ENCODE data around the gene INKA1.
"Not testable (repeated sequence)": the region's sequence is repeated elsewhere in the genome, so short reads cannot be mapped to it uniquely, and the experiment has no call there.

The INKA1 gene

DNA sequence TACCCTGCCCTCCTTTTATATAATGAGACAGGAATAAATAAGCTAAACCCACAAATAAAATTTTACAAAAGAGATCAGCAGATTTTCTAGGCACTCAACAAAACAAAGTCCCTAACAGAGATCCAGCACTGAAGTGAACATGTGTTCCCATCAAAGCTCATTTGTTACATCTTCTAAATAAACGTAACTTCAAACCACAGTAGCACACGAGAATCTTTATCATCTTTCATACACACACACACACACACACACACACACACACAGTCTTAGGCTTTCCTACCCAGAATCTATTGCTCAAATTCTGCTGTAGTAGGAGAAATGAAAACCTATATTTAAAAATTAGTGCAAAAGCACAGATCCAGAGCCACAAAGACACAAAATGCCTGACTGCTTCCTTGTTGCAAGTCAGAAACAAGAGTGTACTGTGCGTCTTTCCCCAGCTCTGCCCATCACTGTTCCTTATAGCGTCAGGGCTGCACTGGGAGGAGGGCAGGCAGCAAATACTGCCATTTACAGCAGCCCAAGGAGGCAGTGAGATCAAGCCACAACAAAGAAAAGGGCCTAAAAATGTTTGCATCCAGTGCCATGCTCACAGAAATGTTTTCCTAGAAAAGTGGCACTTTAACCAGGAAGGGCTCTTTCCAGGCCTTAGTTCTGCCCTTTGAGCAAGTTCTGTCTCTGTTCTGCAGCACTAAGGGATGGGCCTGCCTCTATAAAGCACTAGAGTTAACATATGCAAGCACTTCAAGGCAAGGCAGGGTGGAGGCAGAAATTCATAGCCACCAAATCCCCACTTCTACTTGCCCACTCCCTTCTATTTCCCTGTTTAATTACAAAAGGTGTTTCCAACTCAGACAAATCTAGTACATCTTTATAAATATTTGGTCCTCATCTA lies 22.7 kb upstream of the INKA1 start:
- no peak for DNase-seq (ENCODE audit: low spot score)
- TF ChIP-seq, protein P1, sequence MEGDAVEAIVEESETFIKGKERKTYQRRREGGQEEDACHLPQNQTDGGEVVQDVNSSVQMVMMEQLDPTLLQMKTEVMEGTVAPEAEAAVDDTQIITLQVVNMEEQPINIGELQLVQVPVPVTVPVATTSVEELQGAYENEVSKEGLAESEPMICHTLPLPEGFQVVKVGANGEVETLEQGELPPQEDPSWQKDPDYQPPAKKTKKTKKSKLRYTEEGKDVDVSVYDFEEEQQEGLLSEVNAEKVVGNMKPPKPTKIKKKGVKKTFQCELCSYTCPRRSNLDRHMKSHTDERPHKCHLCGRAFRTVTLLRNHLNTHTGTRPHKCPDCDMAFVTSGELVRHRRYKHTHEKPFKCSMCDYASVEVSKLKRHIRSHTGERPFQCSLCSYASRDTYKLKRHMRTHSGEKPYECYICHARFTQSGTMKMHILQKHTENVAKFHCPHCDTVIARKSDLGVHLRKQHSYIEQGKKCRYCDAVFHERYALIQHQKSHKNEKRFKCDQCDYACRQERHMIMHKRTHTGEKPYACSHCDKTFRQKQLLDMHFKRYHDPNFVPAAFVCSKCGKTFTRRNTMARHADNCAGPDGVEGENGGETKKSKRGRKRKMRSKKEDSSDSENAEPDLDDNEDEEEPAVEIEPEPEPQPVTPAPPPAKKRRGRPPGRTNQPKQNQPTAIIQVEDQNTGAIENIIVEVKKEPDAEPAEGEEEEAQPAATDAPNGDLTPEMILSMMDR (IDR thresholded peaks at IDR 0.05; ENCODE audit: extremely low read depth, missing control alignments), result no peak

- not testable (repeated sequence) for DNase-seq (ENCODE audit: low spot score)
These were observed 22.1 kb upstream of the INKA1 start for GRCh38 chr3:49780975-49781365.

GRCh38 chr3:49781415-49782199 lies 21.5 kb upstream of the INKA1 start:
- TF ChIP-seq, protein P1 (IDR thresholded peaks at IDR 0.05; ENCODE audit: extremely low read depth, missing control alignments), result no peak
- DNase-seq (ENCODE audit: low spot score), result no peak

- not testable (repeated sequence) for DNase-seq (ENCODE audit: low spot score)
These were observed 20.8 kb upstream of the INKA1 start for GRCh38 chr3:49782277-49782676.

DNA sequence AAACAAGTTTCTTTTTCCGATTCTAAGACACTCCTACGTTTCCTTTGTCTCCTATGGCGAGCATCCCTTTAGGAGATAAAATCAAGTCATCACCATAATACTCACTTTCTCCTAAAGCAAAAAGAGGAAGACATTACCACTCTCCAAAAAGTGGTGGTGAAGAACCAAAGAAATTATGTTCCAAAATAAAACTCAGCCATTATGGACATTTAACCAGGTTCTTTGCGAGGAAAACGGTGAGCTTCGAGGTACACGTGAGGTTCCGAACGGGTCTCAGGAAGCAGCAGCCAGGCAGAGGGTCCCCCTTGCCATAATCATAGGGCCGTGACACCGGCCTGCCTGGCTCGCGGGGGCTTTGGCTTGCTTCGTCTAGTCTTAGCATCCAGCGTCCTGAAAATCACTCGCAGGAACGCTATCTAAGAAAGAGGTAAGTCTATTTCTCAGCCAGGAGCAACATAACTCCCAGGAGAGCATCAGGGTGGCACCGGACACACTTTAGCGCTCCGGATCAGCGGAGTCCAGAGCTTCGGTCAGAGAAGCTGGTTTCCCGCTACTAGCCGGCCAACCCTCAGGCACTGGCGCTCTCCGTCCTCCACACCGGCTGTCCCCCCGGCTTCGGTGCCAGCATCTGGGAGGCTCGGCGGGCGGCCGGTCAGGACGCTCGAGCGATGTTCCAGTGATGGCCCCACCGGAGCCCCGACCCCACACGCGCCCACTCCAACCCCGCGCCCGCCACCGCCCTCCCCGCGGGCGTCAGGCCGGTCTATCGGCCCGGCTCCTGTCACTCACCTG lies 17.3 kb upstream of the INKA1 start:
- peak; percentile 53 for DNase-seq (ENCODE audit: low spot score)
- TF ChIP-seq, protein P1 (IDR thresholded peaks at IDR 0.05; ENCODE audit: extremely low read depth, missing control alignments), result no peak

GRCh38 chr3:49786357-49787181 lies 16.5 kb upstream of the INKA1 start, which contains the start of gene IP6K1:
Gene IP6K1 (minus strand): TSS chr3:49786542. CDS start chr3:49748040, 38,502 bp downstream.
- TF ChIP-seq, protein P1 (IDR thresholded peaks at IDR 0.05; ENCODE audit: extremely low read depth, missing control alignments), result no peak
- DNase-seq (ENCODE audit: low spot score), result peak; percentile 100

GRCh38 chr3:49787182-49787464 lies 15.9 kb upstream of the INKA1 start:
- TF ChIP-seq, protein P1 (IDR thresholded peaks at IDR 0.05; ENCODE audit: extremely low read depth, missing control alignments), result no peak

More at GRCh38 chr3:49787182-49787464, 15.9 kb upstream of the INKA1 start:
- peak; percentile 11 for DNase-seq (ENCODE audit: low spot score)

All from GM20000 (cell line).